MCF 10A (cell line): ENCODE measurements around the gene LRRFIP1. TPM values are rescaled to one million over a fixed set of nuclear protein-coding genes. Genes with fewer than 3 reads are reported as not detected.
"Not testable (repeated sequence)": the region's sequence is repeated elsewhere in the genome, so short reads cannot be mapped to it uniquely, and the experiment has no call there.

Source experiments
- BruUV-seq: library from RNA; stranded (reverse); fragments of 400-500 nt; replicated peaks from 2 replicates; lab custom pipeline; 2021; lab: Mats Ljungman, UMichigan
- CTCF ChIA-PET: fragments of 300-600 bp; sonication (Branson Sonifier 250); formaldehyde crosslinking; extraction: SDS; loops from one replicate; lab custom pipeline; 2021; ENCODE audit warnings: antibody characterized with exemption, inconsistent platforms; lab: Yijun Ruan, JAX
- POLR2A ChIA-PET: fragments of 300-600, 350-650 bp; sonication (Branson Sonifier 250); formaldehyde crosslinking; extraction: SDS; loops from one replicate; lab custom pipeline; 2020; ENCODE audit warnings: antibody characterized with exemption, inconsistent platforms; lab: Yijun Ruan, JAX
- DNase-seq: peaks from one replicate; pipeline ENCODE4 v3.0.0-alpha.2; 2018; ENCODE audit not compliant: unreplicated experiment
- H3K27ac Mint-ChIP-seq: one replicate; pipeline ENCODE4 v1.8.0; 2022; ENCODE audit warnings: mild to moderate bottlenecking, low read depth, mixed read lengths; ENCODE audit not compliant: unreplicated experiment
- H3K27me3 Mint-ChIP-seq: one replicate; pipeline ENCODE4 v1.8.0; 2022; ENCODE audit warnings: mixed read lengths; ENCODE audit not compliant: insufficient read depth, unreplicated experiment
- H3K36me3 Mint-ChIP-seq: one replicate; pipeline ENCODE4 v1.8.0; 2022; ENCODE audit warnings: mild to moderate bottlenecking, moderate library complexity, mixed read lengths; ENCODE audit not compliant: insufficient read depth, unreplicated experiment
- H3K4me1 Mint-ChIP-seq: one replicate; pipeline ENCODE4 v1.8.0; 2022; ENCODE audit warnings: mixed read lengths; ENCODE audit not compliant: insufficient read depth, unreplicated experiment
- H3K4me3 Mint-ChIP-seq: one replicate; pipeline ENCODE4 v1.8.0; 2022; ENCODE audit warnings: mild to moderate bottlenecking, moderate library complexity, mixed read lengths; ENCODE audit not compliant: unreplicated experiment
- H3K9me3 Mint-ChIP-seq: one replicate; pipeline ENCODE4 v1.8.0; 2022; ENCODE audit warnings: mixed read lengths; ENCODE audit not compliant: unreplicated experiment
- intact Hi-C: fragments of 100-400 bp; cut with micrococcal nuclease; formaldehyde crosslinking; loops from 2 replicates; pipeline ENCODE4 v1.14.1; 2022
- total RNA-seq: library from RNA; stranded (reverse); gene quantifications from 2 replicates; pipeline ENCODE4 v1.2.3, GENCODE V29; 2022
- TF ChIP-seq, protein P1 (sequence below): fragments of 200-600 bp; IDR thresholded peaks from one replicate; pipeline ENCODE4 v1.8.0; 2022; ENCODE audit warnings: antibody characterized with exemption, mild to moderate bottlenecking; ENCODE audit not compliant: unreplicated experiment

The LRRFIP1 gene
- total RNA-seq, 1 experiment from 2014 or later, result 197 TPM

DNA sequence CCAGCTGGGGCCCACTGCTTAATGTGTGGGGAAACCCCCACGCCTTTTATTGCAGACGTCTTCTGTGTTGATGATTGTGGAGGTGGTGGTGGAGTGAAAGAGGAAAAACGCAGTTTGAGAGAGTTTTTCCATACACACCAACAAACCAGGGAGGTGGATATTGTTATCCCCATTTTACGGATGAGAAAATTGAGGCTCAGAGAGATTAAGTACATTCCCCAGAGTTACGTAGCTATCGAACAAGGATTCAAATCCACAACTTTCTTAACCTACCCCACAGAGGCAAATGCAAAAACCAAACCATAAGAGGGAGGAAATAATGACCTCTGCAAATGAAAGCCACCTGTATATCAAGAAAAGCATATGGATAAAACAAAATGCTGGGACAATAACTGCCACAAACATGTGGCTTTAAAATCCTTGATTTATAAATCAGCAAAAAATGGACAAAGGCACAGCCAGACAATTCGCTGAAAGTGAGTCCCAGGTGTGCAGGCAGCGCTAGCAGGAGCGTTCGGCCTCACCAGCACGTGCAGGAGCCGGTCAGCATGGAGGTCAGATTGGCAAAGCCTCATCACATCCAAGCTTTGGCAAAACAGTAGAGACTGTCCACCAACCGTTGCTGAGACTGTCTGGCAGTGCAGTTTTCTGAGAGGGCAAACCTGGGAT, 24.2 kb upstream of the LRRFIP1 start:
- Mint-ChIP-seq H3K9me3 (no peaks in the 10 kb centered on the region), H3K36me3 (no peaks in the 10 kb centered on the region), H3K27me3 (peaks cover 15% of the 10 kb centered on the region), H3K4me3 (no peak overlapping the region), H3K4me1 (no peaks in the 10 kb centered on the region), H3K27ac (no peak overlapping the region)
- POLR2A ChIA-PET, result interaction anchor here (1.5 kb wide), 1 partner anchor 12 kb away, joined by 6 read pairs; the partner anchor contains the start of gene RAB17
- CTCF ChIA-PET, result interaction anchor here (0.5 to 1.2 kb wide), 2 partner anchors 31 to 153 kb away, joined by 4 to 5 read pairs; no protein-coding TSS in a partner anchor
- DNase-seq, result no peak
- intact Hi-C loops, result no loop called here
- TF ChIP-seq, protein P1, sequence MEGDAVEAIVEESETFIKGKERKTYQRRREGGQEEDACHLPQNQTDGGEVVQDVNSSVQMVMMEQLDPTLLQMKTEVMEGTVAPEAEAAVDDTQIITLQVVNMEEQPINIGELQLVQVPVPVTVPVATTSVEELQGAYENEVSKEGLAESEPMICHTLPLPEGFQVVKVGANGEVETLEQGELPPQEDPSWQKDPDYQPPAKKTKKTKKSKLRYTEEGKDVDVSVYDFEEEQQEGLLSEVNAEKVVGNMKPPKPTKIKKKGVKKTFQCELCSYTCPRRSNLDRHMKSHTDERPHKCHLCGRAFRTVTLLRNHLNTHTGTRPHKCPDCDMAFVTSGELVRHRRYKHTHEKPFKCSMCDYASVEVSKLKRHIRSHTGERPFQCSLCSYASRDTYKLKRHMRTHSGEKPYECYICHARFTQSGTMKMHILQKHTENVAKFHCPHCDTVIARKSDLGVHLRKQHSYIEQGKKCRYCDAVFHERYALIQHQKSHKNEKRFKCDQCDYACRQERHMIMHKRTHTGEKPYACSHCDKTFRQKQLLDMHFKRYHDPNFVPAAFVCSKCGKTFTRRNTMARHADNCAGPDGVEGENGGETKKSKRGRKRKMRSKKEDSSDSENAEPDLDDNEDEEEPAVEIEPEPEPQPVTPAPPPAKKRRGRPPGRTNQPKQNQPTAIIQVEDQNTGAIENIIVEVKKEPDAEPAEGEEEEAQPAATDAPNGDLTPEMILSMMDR, result no peak
- BruUV-seq, result no TSS peak

- BruUV-seq, result no TSS peak
- Mint-ChIP-seq H3K4me3 (no peak overlapping the region), H3K36me3 (no peaks in the 10 kb centered on the region), H3K27ac (no peak overlapping the region), H3K4me1 (no peaks in the 10 kb centered on the region), H3K27me3 (peaks cover 20% of the 10 kb centered on the region), H3K9me3 (no peaks in the 10 kb centered on the region)
- DNase-seq, result peak; percentile 16
- TF ChIP-seq, protein P1, result no peak
- ChIA-PET CTCF (interaction anchor here (0.5 kb wide), 1 partner anchor 153 kb away, joined by 4 read pairs; no protein-coding TSS in a partner anchor), POLR2A (interaction anchor here (1.5 kb wide), 1 partner anchor 13 kb away, joined by 6 read pairs; the partner anchor contains the start of gene RAB17)
- intact Hi-C loops, result no loop called here
Measured at GRCh38 chr2:237603718-237604362, 23.5 kb upstream of the LRRFIP1 start.

- Mint-ChIP-seq H3K36me3 (no peaks in the 10 kb centered on the region), H3K4me3 (no peak overlapping the region), H3K27me3 (peaks cover 20% of the 10 kb centered on the region), H3K27ac (no peak overlapping the region), H3K9me3 (no peaks in the 10 kb centered on the region), H3K4me1 (no peaks in the 10 kb centered on the region)
- no peak for DNase-seq
- CTCF ChIA-PET, result no interaction called here
- POLR2A ChIA-PET, result interaction anchor here (1.5 kb wide), 1 partner anchor 14 kb away, joined by 6 read pairs; the partner anchor contains the start of gene RAB17
- no TSS peak for BruUV-seq
- intact Hi-C loops, result no loop called here
- TF ChIP-seq, protein P1, result no peak
Measured at GRCh38 chr2:237604391-237604790, 23.0 kb upstream of the LRRFIP1 start.

DNA sequence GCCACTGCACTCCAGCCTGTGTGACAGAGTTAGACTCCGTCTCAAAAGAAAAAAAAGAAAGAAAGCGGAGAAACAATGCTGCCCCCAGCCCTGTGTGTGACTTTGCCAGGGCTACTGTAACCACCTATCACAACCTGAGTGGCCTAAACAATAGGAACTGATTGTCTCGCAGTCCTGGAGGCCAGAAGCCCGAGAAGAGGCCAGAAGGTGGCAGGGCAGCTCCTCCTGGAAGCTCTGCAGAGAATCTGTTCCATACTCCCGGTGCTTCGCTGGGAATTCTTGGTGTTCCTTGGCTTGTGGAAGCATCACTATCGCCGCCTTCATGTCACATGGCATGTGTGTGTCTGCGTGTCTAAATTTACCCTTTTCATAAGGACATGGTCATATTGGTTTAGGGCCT, 22.4 kb upstream of the LRRFIP1 start:
- ChIA-PET POLR2A (interaction anchor here (1.5 kb wide), 1 partner anchor 14 kb away, joined by 6 read pairs; the partner anchor contains the start of gene RAB17), CTCF (no interaction called here)
- Mint-ChIP-seq H3K27me3 (peaks cover 20% of the 10 kb centered on the region), H3K4me1 (no peaks in the 10 kb centered on the region), H3K4me3 (no peak overlapping the region), H3K27ac (no peak overlapping the region), H3K9me3 (no peaks in the 10 kb centered on the region), H3K36me3 (no peaks in the 10 kb centered on the region)
- BruUV-seq, result no TSS peak
- DNase-seq, result peak; percentile 33
- intact Hi-C loops, result no loop called here
- TF ChIP-seq, protein P1, result no peak

GRCh38 chr2:237606522-237606921, 20.9 kb upstream of the LRRFIP1 start:
- H3K4me3 Mint-ChIP-seq, BruUV-seq, DNase-seq, H3K36me3 Mint-ChIP-seq, H3K4me1 Mint-ChIP-seq, H3K27ac Mint-ChIP-seq, POLR2A ChIA-PET, intact Hi-C loops, H3K9me3 Mint-ChIP-seq: not testable (repeated sequence)
- peaks cover 20% of the 10 kb centered on the region for H3K27me3 Mint-ChIP-seq
- CTCF ChIA-PET, result interaction anchor here (0.6 kb wide), 1 partner anchor 653 kb away, joined by 3 read pairs; no protein-coding TSS in a partner anchor
